ENCODE results near the gene FAM20A.
"Not testable (repeated sequence)": the region's sequence is repeated elsewhere in the genome, so short reads cannot be mapped to it uniquely, and the experiment has no call there.

GRCh38 chr17:68517605-68518004, 83.6 kb downstream of the FAM20A start:
- TF ChIP-seq CTCF (conservative IDR thresholded peaks at IDR 0.05; ENCODE audit: low read length); EZH2phosphoT487 (IDR thresholded peaks at IDR 0.05; ENCODE audit: borderline replicate concordance): not testable (repeated sequence)
